Jurkat, Clone E6-1 (cell line): Measurements from ENCODE around the gene HECW1.
A peak's percentile ranks its signal among the peaks of the same experiment; 100 is the strongest.

Source experiments
- DNase-seq: peaks from one replicate; pipeline ENCODE4 v3.0.0-alpha.2; 2011; ENCODE audit warnings: low read depth, low spot score
- H3K4me3 ChIP-seq: 2 replicates; pipeline ENCODE4 v1.5.1; 2011; ENCODE audit warnings: mild to moderate bottlenecking, low read length, control low read depth, moderate library complexity

The HECW1 gene

GRCh38 chr7:43438897-43439479 is 326.5 kb downstream of the HECW1 start:
- no peak for DNase-seq
- H3K4me3 ChIP-seq, result no peak overlapping the region

GRCh38 chr7:43439631-43440401 is 327.4 kb downstream of the HECW1 start:
- H3K4me3 ChIP-seq, result no peak overlapping the region
- DNase-seq, result peak; percentile 71

GRCh38 chr7:43441231-43442130 is 329.0 kb downstream of the HECW1 start:
- DNase-seq, result no peak
- H3K4me3 ChIP-seq, result no peak overlapping the region

GRCh38 chr7:43443381-43443780 is 330.9 kb downstream of the HECW1 start:
- no peak overlapping the region for H3K4me3 ChIP-seq
- DNase-seq, result no peak

- DNase-seq, result no peak
- no peak overlapping the region for H3K4me3 ChIP-seq
Measured at GRCh38 chr7:43444711-43445578, 332.5 kb downstream of the HECW1 start.

GRCh38 chr7:43449577-43449976 is 337.1 kb downstream of the HECW1 start:
- no peak for DNase-seq
- no peak overlapping the region for H3K4me3 ChIP-seq

- H3K4me3 ChIP-seq, result no peak overlapping the region
- DNase-seq, result no peak
Measured at GRCh38 chr7:43450894-43451293, 338.4 kb downstream of the HECW1 start.

- DNase-seq, result peak; percentile 32
- H3K4me3 ChIP-seq, result no peak overlapping the region
Measured at GRCh38 chr7:43454936-43455518, 342.6 kb downstream of the HECW1 start.

- no peak overlapping the region for H3K4me3 ChIP-seq
- DNase-seq, result no peak
Measured at GRCh38 chr7:43456200-43456599, 343.8 kb downstream of the HECW1 start.

- no peak overlapping the region for H3K4me3 ChIP-seq
- no peak for DNase-seq
Measured at GRCh38 chr7:43458330-43459018, 346.0 kb downstream of the HECW1 start.

GRCh38 chr7:43459019-43459337 is 346.5 kb downstream of the HECW1 start:
- DNase-seq, result no peak
- no peak overlapping the region for H3K4me3 ChIP-seq

- H3K4me3 ChIP-seq, result no peak overlapping the region
- DNase-seq, result no peak
Measured at GRCh38 chr7:43460733-43461348, 348.4 kb downstream of the HECW1 start.

GRCh38 chr7:43461349-43462024 is 349.0 kb downstream of the HECW1 start:
- no peak overlapping the region for H3K4me3 ChIP-seq

GRCh38 chr7:43462836-43463235 is 350.4 kb downstream of the HECW1 start:
- no peak overlapping the region for H3K4me3 ChIP-seq
- DNase-seq, result no peak

More at GRCh38 chr7:43461349-43462024, 349.0 kb downstream of the HECW1 start:
- no peak for DNase-seq

GRCh38 chr7:43463401-43463980 is 351.0 kb downstream of the HECW1 start:
- no peak overlapping the region for H3K4me3 ChIP-seq
- DNase-seq, result no peak

GRCh38 chr7:43465581-43466554 is 353.4 kb downstream of the HECW1 start:
- peak; percentile 55 for DNase-seq
- no peak overlapping the region for H3K4me3 ChIP-seq
